Measurements from ENCODE around the gene TENT5C.

DNA sequence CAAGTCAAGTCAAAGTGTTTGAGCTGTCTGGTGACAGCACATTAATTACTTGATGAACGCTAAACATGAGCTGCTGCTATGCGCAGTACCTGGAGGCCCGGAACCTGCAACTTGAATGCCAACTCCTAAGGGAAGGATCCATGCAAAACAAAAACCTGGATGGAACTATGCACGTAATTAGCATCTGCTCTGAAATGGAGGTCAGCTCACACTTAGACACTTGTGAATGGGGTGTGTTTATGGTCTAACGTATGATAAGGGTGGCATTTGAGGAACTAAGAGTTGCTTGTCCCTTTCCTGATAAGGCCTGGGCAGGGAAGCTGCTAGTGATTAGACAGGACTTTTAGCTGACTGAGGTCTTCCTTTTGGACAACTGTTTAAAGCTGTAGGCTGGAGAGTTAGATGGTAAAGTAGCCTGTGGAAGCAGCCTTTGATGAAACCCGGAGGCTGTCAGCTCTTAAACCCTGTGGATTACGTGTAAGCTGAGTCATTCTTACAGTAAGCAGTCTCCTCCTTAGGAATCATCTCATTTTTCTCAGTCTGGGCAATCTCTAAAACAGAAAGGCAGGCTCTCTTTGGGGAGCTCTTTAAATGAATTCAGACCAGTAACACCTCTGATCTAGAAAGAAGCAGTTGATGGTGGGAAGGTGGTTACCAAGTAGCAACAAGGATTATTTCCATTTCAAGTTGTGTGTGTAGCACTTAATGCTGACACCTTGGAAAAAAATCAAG lies 6.8 kb downstream of the TENT5C start:
- TF ChIP-seq POLR2AphosphoS5 (IDR thresholded peaks at IDR 0.05; ENCODE audit: low read depth), result peak; percentile 51; the same call in 1 of the 2 replicates
- TF ChIP-seq, protein P1, sequence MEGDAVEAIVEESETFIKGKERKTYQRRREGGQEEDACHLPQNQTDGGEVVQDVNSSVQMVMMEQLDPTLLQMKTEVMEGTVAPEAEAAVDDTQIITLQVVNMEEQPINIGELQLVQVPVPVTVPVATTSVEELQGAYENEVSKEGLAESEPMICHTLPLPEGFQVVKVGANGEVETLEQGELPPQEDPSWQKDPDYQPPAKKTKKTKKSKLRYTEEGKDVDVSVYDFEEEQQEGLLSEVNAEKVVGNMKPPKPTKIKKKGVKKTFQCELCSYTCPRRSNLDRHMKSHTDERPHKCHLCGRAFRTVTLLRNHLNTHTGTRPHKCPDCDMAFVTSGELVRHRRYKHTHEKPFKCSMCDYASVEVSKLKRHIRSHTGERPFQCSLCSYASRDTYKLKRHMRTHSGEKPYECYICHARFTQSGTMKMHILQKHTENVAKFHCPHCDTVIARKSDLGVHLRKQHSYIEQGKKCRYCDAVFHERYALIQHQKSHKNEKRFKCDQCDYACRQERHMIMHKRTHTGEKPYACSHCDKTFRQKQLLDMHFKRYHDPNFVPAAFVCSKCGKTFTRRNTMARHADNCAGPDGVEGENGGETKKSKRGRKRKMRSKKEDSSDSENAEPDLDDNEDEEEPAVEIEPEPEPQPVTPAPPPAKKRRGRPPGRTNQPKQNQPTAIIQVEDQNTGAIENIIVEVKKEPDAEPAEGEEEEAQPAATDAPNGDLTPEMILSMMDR (IDR thresholded peaks at IDR 0.05; ENCODE audit: insufficient read depth, low read length), result no peak
